H1 (cell line): Measurements from ENCODE around the gene HDDC3. TPM values are rescaled to one million over a fixed set of nuclear protein-coding genes. Genes with fewer than 3 reads are reported as not detected.

Experiments used
- RAD21 ChIP-seq, 2 experiments: IDR thresholded peaks in 1 of 2; conservative IDR thresholded peaks in 1 of 2; 2 replicates each; pipeline ENCODE4 v1.6.1; 2011; ENCODE audit warnings: low read depth in 2 of 2, low read length in 2 of 2, improper control_type of control experiment in 1 of 2, inconsistent platforms in 1 of 2, mild to moderate bottlenecking in 1 of 2, moderate library complexity in 1 of 2
- SIN3A ChIP-seq, 2 experiments: IDR thresholded peaks in 1 of 2; conservative IDR thresholded peaks in 1 of 2; 2 replicates each; pipeline ENCODE4 v1.6.1; 2011 to 2012; ENCODE audit warnings: low read length in 2 of 2, improper control_type of control experiment in 1 of 2, low read depth in 1 of 2, mild to moderate bottlenecking in 1 of 2
- polyA plus RNA-seq, 7 experiments: library from polyadenylated mRNA; depleted of rRNA in 3 of 7; stranded (reverse) in 5 of 7; unstranded in 2 of 7; fragments of >200 nt in 5 of 7; fragments of 200-250 nt in 2 of 7; gene quantifications; 1 replicate in 5 of 7; 2 replicates in 1 of 7; 4 replicates in 1 of 7; pipeline versions ENCODE4 v1.2.1 to v1.2.3, GENCODE V29; 2011 to 2013; ENCODE audit warnings: missing spikeins in 2 of 7, mixed read lengths in 2 of 7
- total RNA-seq: library from RNA; stranded (reverse); fragmentation: NEBNext Ultra II Directional; extraction: Animal tissue kit (Norgen Biotek cat#: 25700); gene quantifications from 2 replicates; pipeline ENCODE4 v1.2.1, GENCODE V29; 2021

Gene HDDC3
- total and polyA plus RNA-seq, 2 of the 8 experiments (the other 6 are each of a cell fraction or from before 2014, with no cell fraction given) = 16.3 to 16.5 TPM

DNA sequence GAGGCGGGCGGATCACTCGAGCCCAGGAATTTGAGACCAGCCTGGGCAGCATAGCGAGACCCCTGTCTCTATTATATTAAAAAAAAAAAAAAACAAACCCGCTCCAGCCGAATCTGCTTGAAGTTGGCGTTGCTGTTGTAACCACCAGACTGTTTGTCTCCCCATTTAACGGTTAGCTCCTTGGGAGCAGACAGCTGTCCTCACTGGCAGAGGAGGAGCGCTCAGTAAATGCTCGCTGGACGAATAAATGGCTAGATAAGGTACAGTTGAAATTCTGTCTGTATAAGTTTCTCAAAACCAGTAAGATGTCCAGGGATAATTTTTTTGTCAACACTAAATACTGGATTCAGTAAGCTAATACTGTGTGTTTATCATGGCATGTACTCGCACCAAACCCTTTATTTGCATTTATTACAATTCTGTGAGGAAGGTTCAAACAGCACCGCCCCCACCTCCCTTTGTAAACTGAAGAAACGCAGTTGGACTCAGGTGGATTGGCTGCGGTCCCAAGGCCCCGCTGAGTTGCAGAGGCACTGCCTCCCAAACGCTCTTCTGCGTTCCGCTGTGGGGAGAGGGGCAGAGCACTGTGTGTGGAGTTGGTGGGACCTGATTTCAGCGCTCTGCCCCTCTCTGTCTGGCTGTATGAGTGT is 23.4 kb upstream of the HDDC3 start (continued):
- no peak for TF ChIP-seq RAD21 (IDR thresholded peaks at IDR 0.05 in 1 of 2, conservative IDR thresholded peaks at IDR 0.05 in 1 of 2; ENCODE audit: low read depth in 2 of 2, low read length in 2 of 2)
- no peak for TF ChIP-seq SIN3A (conservative IDR thresholded peaks at IDR 0.05 in 1 of 2, IDR thresholded peaks at IDR 0.05 in 1 of 2; ENCODE audit: low read depth in 1 of 2, low read length in 2 of 2)
- TF ChIP-seq, all 59 proteins: peak for 0
